Activated T-cell treated with anti-CD3 and anti-CD28 coated beads for 1 hour (primary cell): Measurements from ENCODE around the gene NIPAL1.

Source experiments
- DNase-seq: peaks from one replicate; pipeline ENCODE4 v3.0.0-alpha.2; 2020; ENCODE audit warnings: low read depth

Gene NIPAL1

DNA sequence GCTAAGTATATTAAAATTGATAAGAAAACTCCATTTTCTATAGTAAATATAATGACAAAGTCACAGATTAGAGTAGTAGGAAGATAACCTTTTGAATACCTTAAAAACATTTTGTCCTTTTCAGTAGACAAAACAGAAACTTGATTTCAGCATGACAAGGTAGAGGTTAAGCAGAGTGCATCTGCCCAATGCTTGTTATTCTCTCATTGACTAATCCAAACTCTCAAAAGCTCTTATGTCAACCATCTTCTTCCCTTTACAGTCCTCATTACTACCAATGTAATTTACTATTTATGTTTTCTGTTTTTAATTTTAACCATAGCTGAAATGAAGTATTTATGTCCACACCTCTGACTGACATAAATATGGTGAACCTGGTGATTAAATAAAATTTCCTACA, 11.1 kb downstream of the NIPAL1 start:
- no peak for DNase-seq

DNA sequence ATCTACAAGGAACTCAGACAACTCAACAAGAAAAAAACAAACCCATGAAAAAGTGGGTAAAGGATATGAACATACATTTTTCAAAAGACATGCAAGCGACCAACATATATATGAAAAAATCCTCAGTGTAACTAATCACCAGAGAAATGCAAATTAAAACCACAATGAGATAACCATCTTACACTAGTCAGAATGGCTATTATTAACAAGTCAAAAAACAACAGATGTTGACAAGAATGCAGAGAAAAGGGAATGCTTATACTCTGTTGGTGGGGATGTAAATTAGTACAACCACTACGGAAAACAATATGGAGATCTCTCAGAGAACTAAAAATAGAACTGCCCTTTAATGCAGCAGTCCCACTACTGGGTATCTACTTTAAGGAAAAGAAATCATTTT, 12.1 kb downstream of the NIPAL1 start:
- DNase-seq = no peak

DNA sequence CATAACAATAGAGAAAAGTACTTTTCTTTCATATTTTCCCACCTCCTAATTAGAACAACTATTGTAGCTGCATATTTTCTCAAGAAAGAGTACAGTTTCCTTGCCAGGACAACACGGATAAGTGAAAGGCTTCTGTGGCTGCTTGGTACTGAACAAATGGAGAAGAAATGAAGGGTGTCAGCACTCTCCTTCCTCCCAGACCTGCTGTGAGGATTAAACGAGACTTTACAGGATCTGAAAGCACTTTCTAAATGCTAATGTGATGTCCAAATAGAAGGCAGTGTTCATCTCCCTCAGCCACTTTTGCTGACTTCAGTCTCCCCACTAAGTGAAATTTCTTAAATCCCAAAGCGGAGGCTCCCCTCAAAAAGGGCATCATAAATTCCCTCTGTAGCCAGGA, 13.9 kb downstream of the NIPAL1 start:
- DNase-seq = no peak

DNA sequence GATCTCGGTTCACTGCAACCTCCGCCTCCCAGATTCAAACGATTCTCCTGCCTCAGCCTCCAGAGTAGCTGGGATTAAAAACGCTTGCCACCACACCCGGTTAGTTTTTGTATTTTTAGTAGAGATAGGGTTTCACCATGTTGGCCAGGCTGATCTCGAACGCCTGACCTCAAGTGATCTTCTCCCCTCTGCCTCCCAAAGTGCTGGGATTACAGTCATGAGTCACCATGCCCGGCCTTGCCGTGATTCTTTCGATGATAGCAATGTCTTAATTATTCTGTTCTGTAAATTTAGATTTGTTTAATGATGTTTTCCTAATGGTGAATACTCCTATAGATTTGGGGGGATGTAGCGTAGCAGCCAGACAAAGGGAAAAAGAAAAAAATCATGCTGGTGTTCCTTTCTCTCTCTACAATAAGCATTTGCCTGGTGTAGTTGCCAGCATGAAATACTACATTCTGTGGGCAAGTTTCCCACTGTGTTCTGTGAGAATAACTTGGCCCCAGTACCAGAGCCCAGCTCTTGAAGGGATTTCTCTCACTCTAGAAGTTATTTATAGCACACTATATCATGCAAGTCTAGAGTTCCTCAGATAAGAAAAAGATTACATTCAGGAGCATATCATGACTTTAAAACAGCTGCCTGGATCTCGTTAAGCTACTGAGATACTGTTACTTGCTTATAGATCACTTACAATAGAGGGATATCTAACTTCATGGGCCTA, 15.4 kb downstream of the NIPAL1 start:
- DNase-seq = no peak

DNA sequence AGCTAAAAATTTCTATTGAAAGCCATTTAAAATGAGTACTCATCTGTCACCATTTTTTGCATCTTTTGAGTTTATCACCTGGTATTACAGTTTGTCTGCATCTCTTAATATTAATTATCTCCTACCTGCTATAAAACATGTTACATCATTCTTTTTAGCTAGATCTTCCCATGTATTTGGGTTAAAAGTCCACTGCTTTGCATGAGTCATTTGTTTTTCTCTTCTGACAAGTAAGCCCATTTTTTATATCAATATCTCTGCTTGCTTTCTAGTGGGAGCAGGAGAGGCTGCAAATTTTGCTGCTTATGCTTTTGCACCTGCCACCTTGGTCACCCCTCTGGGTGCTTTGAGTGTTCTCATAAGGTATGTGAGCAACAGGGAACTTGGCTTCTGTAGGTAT, 16.1 kb downstream of the NIPAL1 start:
- DNase-seq = no peak

DNA sequence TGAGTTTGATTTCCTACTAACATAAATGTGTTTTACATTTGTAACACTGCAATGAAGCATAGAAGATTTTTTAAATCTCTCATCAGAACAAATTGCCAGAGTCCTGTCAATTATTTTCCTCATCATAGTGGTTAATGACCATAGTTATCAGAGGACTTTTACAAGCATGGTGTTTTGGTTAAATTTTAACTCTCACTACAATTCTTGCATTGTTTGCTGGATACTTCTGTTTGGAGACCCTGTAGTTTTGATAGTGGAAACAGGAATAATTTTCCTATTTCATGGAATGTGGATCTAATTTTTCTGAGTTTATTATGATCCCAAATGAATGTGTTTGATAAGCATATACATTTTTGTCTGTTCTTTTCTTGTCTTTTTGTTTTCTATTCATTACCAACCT, 16.8 kb downstream of the NIPAL1 start:
- no peak for DNase-seq

DNA sequence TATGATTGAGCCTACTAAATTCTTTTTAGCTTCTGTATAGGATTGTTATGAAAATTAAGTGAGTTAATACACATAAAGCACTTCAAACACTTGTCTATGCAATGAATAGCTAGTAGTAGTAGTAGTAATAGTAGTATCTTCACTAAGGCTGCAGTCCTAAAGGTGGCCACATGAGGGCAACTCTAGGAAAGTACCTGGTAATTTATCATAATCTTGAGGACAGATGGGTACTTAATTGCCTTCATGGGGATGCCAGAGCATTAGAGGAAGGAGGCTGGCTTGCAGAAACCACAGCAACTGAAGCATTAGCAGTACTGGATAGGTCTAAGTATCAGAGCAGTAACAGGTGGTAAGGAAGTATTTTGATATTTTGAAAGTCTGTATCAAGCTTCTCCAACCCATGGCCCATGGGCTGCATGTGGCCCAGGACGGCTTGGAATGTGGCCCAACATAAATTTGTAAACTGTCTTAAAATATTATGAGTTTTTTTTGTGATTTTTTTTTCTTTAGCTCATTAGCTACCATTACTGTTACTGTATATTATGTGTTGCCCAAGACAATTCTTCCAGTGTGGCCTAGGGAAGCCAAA, 17.3 kb downstream of the NIPAL1 start:
- peak; percentile 50 for DNase-seq

DNA sequence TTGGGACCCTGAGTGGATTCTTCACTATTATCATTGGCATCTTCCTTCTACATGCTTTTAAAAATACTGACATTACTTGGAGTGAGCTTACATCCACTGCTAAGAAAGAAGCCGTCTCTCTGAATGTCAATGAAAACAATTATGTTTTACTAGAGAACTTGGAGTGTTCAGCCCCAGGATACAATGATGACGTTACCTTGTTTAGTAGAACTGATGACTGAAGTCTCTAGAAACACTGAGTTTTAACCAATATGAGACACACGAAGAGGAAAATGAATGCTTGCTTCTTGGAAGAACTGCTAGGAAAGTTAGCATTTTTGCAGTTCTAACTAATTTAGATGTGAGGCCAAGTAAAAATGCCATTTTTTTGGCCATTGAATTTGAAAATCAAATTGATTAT, 19.4 kb downstream of the NIPAL1 start:
- DNase-seq = no peak

DNA sequence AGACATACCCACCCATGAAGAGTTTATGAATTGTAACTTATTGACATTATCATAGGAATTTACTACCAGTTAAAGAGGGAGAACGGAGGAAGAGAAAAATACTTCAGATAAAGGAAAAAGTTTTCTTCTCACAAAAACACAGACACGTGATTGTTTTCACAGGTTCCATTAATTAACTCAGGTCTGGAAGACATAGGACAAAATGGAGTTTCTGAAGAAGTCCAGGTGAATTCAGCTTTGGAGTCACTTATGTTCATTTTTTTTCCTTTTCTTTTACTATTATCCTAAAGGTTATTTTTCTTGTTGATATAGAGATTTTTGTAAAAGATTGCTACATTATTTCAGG, 20.5 kb downstream of the NIPAL1 start:
- no peak for DNase-seq

DNA sequence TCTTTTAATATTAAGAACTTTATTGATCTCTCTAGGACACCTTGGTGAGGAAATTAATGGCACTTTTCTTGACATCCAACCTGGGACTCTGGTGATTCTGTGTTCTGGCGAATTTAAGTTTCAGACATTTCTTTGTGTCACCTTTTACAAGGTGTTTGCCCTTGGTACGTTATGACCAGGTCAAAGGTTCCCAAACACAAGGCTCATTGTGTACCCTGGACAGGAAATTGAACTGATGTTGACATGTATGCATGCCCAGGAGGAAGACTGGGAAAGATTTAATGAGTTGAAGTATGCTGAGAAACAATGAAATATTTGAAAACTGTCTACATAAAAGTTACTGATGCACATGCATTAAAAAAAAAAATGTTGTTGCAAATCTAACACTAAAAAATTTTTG, 22.1 kb downstream of the NIPAL1 start:
- DNase-seq = no peak

DNA sequence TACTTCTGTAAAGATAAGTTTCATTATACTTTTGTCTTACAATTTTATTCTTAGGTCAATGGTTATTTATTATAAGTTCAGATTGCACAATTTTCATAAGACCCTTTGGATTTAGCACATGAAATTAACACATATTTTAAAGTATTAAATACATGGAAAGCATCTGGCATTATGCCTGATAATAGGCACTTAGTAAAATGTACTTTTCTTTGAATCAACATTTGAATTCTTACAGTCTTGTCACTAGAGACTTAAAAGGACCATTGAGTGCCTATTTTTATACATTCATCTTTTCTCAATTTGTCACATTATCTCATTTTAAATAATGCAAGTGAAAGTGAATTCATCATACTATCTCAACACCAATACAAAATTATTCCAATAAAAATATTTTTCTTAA, 23.0 kb downstream of the NIPAL1 start:
- DNase-seq = no peak

DNA sequence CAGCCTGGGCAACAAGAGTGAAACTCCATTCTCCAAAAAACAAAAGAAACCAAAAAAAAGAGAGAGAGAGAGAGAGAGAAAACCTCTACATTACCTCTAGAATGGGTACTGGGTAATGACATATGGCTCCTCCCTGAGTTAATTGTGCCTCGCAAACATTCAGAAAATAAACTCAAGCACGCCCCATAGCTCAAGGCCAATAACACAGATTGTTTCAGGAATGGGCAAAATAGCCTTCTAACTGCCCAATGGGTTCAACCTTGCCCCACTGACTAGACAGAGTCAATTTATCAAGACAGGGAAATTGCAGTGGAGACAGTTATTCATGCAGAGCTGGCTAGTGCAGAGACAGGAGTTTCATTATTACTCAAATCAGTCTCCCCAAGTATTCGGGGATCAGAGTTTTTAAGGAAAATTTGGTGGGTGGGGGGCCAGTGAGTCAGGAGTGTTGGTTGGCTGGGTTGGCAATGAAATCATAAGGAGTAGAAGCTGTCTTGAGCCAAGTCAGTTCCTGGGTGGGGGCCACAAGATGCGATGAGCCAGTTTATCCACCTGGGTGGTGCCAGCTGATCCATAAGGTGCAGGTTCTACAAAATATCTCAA, 25.1 kb downstream of the NIPAL1 start:
- DNase-seq = no peak

DNA sequence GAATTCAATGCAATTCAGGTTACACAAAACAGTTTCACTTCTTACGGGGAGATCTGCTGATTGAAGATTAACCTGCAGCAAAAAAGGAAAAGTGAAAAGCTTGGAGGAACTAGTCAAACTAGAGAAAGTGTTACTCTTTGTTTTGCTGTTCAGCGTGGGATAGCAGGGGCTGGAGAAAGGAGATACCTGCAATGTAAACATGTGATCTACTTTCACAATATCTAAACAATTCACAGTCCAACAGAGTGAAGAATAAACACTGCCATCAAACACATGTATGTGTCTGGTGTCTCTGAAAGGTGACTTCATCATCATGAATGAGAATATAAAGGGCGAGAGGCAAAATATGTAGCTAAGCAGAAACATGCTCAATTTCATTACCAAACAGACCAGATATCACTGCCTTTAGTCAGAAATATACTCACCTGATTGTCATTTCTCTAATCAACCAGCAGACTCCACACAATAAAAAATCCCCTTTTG, 26.4 kb downstream of the NIPAL1 start:
- DNase-seq = no peak

DNA sequence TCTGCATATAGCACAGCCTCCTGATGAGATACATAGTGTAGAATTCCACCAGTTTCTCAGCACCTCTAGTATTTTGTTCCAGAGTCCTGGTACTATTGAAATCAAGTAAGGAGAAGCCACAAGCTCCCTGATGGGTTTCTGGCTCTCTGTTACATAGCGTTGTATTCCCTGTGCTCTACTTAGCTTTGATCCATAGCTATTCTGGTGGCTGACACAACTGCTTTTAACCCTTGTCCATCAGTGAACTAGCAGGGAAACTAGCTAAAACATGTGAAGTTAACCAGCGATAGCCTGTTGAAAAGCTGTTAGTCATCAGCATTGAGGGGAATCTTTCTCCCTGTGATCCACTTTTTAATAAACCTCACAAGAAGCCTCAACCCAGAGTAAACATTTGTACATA, 26.9 kb downstream of the NIPAL1 start:
- no peak for DNase-seq

DNA sequence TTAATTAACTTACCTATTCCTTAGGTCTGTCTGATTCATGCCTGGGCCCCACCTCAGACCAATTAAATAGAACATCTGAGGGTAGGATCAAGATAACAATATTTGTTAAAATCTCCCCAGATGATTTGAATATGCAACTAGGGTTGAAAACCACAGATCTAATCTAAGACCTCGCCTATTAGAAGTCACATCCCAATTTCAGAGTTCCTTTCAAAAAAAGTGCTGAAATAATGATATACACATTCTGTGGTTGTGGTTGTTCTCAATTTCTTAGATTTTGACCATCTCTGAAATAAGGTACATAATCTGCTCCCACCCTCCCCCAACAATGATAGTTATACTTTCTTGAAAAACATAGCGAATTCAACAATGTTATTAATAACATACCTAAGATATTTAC, 27.7 kb downstream of the NIPAL1 start:
- no peak for DNase-seq

DNA sequence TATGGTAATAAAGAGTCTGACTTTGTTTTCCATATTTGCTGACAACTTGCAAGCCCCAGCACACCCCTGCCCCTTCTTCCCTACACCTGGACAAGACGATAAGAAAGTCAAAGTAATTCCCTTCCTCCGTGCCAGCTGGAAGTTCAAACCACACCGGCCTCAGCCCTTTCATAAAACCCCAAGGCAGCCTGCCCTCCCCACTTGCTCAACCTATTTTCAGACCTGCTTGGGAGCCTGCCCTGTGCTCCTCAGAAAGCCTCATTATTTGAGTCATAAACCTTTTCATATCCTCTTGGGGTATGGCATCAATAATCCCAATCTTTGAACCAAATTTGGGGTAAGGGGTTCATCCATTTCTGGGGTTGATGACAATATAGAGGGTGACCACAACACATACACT, 29.5 kb downstream of the NIPAL1 start:
- no peak for DNase-seq

DNA sequence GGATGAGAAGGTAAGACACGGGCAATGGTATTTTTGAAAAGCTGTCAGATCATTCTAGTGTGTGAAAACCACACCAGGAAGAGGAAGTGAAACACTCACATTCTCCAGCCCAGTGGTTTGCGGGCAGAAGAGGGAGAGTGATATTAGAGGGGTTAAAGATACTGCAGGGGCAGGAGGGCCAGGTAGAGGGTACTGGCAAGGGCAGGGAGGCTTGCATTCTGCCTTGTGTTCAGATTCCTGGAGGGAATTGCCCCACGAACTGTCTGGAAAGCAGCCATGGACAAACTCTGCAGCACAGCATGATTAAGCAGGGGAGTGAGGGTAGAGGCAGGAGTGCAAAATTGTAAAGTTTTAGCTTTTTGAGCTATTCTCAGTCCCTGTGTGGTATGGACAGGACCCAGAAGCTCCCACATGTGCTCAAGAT, 30.9 kb downstream of the NIPAL1 start:
- peak; percentile 37 for DNase-seq

DNA sequence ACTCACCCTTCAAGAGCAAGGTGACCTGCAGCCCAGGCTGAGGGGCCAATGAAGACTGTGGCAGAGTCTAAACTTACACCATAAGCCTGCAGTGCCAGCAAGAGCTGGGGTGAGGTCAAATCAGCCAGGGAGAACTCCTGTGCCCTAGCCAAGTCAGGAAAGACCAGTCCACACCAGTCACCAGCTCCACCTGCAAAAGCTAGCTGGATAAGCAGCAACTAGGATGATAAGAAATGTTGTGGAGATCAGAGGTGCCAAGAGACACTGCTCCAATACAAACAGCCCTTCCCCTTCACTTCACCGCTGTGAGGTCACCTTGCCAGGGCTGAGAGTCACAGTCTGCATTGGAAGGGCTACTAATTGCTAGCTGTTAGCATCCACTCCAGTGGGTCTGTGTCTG, 31.3 kb downstream of the NIPAL1 start:
- no peak for DNase-seq

DNA sequence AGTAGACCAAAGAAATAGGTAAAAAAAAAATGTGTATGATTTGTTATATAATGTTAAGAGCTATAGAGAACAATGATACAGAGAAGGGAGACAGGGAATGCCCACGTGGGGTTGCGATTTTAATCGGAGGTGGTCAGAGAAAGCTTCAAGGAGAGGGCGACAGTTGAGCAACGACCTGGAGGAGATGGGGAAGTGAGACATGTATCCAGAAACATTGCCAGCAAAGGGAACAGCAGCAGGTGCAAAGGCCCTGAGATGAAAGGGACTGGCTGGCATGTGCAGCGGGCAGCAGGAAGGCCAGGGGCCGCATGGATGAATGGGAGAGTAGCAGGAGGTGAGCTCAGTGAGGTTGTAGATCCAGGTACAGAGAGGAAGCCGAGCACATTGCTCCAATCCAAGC, 32.9 kb downstream of the NIPAL1 start:
- DNase-seq = no peak

DNA sequence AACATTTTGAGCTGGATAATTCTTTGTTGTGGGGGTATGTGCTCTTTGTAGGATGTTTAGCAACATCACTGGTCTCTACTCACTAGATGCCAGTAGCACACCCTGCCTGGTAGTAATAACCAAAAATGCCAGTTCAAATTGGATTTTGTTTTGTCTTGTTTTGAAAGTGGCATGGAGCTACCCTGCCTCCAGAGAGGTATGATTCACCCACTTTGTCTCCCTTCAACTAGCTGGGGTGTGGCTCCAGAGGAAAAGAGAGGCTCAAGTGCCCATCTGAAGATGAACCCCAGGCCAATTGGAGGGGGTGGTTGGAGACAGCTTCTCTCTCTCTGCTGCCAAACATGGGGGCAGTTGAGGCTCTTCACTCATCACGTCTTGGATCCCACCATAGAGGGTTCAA, 34.5 kb downstream of the NIPAL1 start:
- DNase-seq = no peak

DNA sequence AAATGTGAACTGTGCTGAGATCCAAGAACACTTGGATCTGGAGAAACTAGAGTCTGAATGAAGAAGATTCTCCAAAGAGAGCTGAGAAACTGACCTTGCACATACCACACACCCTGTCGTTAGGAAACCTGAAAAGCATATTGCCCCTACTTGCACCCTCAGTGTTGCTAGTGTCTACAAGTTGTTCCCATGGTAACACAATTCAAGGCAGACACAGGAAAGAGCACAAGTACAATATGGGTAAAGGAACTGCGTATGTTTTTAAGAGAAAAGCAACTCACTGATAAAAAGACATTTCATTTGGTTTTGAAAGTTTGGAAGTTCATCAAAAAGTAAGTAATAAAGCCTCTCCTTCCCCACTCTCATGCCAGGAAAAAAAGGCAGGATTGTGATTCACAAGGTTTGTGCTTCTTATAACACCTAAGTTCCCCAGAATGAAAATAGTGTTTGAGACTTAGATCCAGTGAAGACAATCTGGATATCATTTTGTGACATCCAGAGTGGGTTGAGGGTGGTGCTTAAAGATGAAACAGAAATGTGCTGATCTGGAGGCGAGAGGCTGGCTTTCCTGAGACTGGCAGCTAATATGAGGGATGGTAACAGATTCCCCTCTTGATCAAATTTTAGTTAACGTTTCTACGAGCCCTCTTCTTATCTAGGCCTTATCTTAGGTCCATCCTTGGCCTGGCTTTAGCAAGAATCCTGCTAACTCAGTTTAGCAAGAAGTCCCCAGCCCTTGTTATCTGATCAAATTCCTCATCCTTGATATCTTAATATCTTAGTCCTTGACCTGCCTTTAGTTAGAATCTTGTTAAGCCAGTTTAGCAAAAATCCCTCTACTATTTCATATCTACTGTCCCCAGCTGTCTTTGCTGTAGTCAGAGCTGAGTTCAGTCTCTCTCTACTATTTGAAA, 42.3 kb downstream of the NIPAL1 start:
- no peak for DNase-seq

DNA sequence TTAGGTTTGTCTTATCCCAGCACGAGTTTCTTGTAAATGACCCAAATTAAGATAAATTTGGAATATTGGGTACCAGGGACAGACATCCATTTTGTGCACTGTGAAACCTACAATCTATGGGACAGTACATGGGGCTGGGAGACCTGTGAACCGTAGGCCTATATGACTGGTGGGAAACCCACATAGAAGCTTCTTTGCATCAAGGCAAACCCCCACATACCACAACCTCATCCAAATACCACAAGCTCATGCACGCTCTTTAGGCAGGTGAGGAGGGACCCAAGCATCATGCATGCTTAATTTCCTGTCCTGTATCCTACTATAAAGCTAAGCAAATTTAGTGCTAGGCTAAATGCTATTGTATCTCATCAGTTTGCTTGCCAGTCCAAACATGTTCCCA, 47.8 kb downstream of the NIPAL1 start:
- no peak for DNase-seq

DNA sequence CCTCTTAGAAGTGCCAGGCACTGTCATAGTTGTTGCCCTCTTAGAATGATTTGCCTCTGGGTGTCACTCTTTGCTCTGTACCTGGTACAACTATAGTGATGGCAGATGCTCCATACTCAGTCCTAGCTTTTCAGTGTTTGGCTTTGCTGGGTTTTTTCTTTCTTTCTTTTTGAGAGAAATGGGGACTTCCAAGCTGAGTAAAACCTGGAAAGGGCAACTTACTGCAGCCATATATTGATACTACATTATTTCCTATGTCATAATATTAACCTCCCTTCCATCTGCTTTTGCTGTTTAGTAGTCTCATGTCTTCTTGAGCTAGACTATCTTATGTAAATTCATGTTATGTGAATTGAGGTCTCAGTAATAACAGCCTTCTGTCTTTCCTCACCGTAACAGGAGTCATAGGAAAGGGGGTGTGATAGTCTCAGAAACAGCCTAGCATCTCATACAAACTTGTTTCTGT, 49.0 kb downstream of the NIPAL1 start:
- no peak for DNase-seq
